ENCODE results near the gene ENTREP1.

The ENTREP1 gene

GRCh38 chr9:69370430-69370829, 45.4 kb downstream of the ENTREP1 start:
- DNase-seq (ENCODE audit: extremely low read depth, low read depth) = no peak

DNA sequence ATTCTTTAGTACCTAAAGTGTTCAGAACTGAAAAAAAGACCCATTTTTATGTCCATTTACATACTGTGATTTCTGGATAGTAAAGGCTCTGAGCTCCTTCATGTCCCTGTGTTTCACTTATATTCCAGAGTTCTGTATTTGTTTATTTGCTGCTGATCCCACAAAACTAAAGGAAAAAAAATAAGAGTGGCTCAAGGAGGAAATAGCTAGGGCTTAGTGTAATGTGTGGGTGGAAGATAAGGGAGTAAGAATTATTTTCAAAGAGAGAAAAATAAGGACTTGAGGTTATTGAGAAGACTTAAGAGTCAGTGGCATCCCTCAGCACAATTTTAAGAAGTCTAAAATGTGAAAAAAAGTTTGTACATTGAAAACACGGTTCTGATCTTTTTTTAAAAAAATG, 46.0 kb downstream of the ENTREP1 start:
- TF ChIP-seq, protein P1, sequence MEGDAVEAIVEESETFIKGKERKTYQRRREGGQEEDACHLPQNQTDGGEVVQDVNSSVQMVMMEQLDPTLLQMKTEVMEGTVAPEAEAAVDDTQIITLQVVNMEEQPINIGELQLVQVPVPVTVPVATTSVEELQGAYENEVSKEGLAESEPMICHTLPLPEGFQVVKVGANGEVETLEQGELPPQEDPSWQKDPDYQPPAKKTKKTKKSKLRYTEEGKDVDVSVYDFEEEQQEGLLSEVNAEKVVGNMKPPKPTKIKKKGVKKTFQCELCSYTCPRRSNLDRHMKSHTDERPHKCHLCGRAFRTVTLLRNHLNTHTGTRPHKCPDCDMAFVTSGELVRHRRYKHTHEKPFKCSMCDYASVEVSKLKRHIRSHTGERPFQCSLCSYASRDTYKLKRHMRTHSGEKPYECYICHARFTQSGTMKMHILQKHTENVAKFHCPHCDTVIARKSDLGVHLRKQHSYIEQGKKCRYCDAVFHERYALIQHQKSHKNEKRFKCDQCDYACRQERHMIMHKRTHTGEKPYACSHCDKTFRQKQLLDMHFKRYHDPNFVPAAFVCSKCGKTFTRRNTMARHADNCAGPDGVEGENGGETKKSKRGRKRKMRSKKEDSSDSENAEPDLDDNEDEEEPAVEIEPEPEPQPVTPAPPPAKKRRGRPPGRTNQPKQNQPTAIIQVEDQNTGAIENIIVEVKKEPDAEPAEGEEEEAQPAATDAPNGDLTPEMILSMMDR (IDR thresholded peaks at IDR 0.05; ENCODE audit: low read depth, low read length) = no peak
- no peak for DNase-seq (ENCODE audit: extremely low read depth, low read depth)

More at GRCh38 chr9:69370430-69370829, 45.4 kb downstream of the ENTREP1 start:
- TF ChIP-seq, protein P1 (IDR thresholded peaks at IDR 0.05; ENCODE audit: low read depth, low read length) = no peak

GRCh38 chr9:69376651-69377050, 51.6 kb downstream of the ENTREP1 start:
- TF ChIP-seq, protein P1 (IDR thresholded peaks at IDR 0.05; ENCODE audit: low read depth, low read length) = no peak
- DNase-seq (ENCODE audit: extremely low read depth, low read depth) = peak; percentile 41

DNA sequence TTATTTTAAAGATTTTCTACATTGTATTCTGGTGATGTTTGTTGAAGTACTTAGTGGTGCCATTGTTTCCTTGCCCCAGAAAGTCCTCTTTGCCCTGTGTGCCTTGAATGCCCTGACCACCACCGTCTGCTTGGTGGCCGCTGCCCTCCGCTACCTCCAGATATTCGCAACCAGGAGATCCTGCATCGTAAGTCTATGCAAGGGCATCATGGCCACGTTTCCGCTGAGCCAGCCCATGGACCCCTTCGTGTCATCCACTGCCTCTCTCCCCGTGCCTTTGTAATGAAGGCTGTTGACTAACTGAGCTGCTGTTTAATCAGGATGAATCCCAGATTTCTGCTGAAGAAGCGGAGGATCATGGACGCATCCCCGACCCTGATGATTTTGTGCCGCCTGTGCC, 52.3 kb downstream of the ENTREP1 start:
- TF ChIP-seq, protein P1 (IDR thresholded peaks at IDR 0.05; ENCODE audit: low read depth, low read length) = no peak
- no peak for DNase-seq (ENCODE audit: extremely low read depth, low read depth)

DNA sequence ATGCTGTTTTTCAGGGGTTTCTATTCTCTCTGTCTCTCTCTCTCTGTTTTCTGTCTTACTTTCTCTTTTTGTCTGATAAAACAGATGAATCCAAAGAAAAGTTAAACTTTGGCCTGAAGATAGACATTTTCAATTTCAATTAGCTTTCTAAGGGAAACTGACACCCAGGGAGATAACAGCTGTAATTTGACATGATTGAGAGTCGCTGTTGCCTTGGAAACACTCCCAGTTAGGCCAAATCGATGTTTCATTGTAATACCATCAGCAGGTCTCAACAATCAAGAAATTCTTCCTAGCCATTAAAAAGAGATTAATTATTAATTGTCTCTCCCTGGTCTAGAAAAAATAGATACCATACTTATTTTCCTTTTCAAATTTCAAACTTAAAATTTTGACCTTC, 53.0 kb downstream of the ENTREP1 start:
- TF ChIP-seq, protein P1 (IDR thresholded peaks at IDR 0.05; ENCODE audit: low read depth, low read length) = no peak
- DNase-seq (ENCODE audit: extremely low read depth, low read depth) = no peak

GRCh38 chr9:69379270-69379982, 54.4 kb downstream of the ENTREP1 start:
- DNase-seq (ENCODE audit: extremely low read depth, low read depth) = no peak
- TF ChIP-seq, protein P1 (IDR thresholded peaks at IDR 0.05; ENCODE audit: low read depth, low read length) = no peak

GRCh38 chr9:69380301-69380700, 55.3 kb downstream of the ENTREP1 start:
- TF ChIP-seq, protein P1 (IDR thresholded peaks at IDR 0.05; ENCODE audit: low read depth, low read length) = no peak
- no peak for DNase-seq (ENCODE audit: extremely low read depth, low read depth)

Data from AG09319 (cell line).